OCI-LY3 (cell line): ENCODE data around the gene SIGMAR1.

Source experiments
- H2AFZ ChIP-seq: fragments of 200-600, 300-600 bp; shearing (Covaris generic); 2 replicates; pipeline ENCODE4 v1.6.0; 2014; ENCODE audit warnings: antibody characterized with exemption, low read depth, low read length
- H3K27ac ChIP-seq: fragments of 200-600, 300-600 bp; sonication (generic); 2 replicates; pipeline ENCODE4 v1.5.1; 2014; ENCODE audit warnings: mild to moderate bottlenecking, low read length, moderate library complexity, mixed read lengths
- H3K27me3 ChIP-seq: fragments of 200-600, 300-600 bp; sonication (generic); 2 replicates; pipeline ENCODE4 v1.6.1; 2014; ENCODE audit warnings: low read depth, low read length, mixed read lengths
- H3K36me3 ChIP-seq: fragments of 200-600, 300-600 bp; sonication (generic); replicated peaks from 2 replicates; pipeline ENCODE3; 2014; ENCODE audit warnings: low read depth, low read length, mixed read lengths
- H3K4me1 ChIP-seq: fragments of 300-600, 200-600 bp; sonication (generic); 2 replicates; pipeline ENCODE4 v1.6.1; 2014; ENCODE audit warnings: low read length, mixed read lengths
- H3K4me2 ChIP-seq: fragments of 200-600, 300-600 bp; sonication (generic); 2 replicates; pipeline ENCODE4 v1.6.1; 2014; ENCODE audit warnings: low read length, mixed read lengths
- H3K4me3 ChIP-seq: fragments of 300-600, 200-600 bp; sonication (generic); 2 replicates; pipeline ENCODE4 v1.5.1; 2014; ENCODE audit warnings: antibody characterized with exemption, mild to moderate bottlenecking, low read length, moderate library complexity
- H3K79me2 ChIP-seq: fragments of 300-600, 200-600 bp; shearing (Covaris generic); 2 replicates; pipeline ENCODE4 v1.6.1; 2014; ENCODE audit warnings: mild to moderate bottlenecking, low read length, mixed read lengths
- H3K9ac ChIP-seq: fragments of 300-600, 200-600 bp; shearing (Covaris generic); 2 replicates; pipeline ENCODE4 v1.6.0; 2014; ENCODE audit warnings: mild to moderate bottlenecking, low read length, moderate library complexity
- H3K9me3 ChIP-seq: fragments of 200-600, 300-600 bp; shearing (Covaris generic); 2 replicates; pipeline ENCODE4 v1.6.1; 2014; ENCODE audit warnings: low read length, mixed read lengths; ENCODE audit not compliant: insufficient read depth
- H4K20me1 ChIP-seq: fragments of 200-600, 300-600 bp; sonication (generic); 2 replicates; pipeline ENCODE4 v1.6.1; 2016; ENCODE audit warnings: low read length, mixed read lengths; ENCODE audit not compliant: insufficient read depth
- CTCF ChIP-seq: fragments of 200-600, 300-600 bp; sonication (generic); IDR thresholded peaks from 2 replicates; pipeline ENCODE4 v1.5.1; 2014; ENCODE audit warnings: antibody characterized with exemption, low read length, low read depth
- EZH2phosphoT487 ChIP-seq: fragments of 200-600 bp; shearing (Covaris generic); IDR thresholded peaks from 2 replicates; pipeline ENCODE4 v1.6.1; 2018; ENCODE audit warnings: antibody characterized with exemption, mixed run types, low read depth

Gene SIGMAR1

DNA sequence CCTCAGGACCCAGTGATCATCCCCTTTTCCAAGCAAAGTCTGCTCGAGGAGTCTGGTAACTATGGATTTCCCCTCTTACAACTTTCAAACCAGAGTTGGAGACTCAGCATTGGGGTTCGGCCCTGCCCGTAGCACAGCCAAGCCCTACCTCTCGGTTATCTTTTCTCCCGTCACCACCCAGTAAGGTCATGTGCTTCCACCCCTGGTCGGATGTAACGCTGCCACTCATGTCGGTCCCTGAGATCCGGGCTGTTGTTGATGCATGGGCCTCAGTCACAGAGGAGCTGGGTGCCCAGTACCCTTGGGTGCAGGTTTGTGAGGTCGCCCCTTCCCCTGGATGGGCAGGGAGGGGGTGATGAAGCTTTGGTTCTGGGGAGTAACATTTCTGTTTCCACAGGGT lies 10.1 kb upstream of the SIGMAR1 start:
- no peak for TF ChIP-seq CTCF
- TF ChIP-seq EZH2phosphoT487: no peak
- Histone ChIP-seq H3K79me2 (peaks cover 13% of the 10 kb centered on the region), H3K4me1 (peaks cover 13% of the 10 kb centered on the region), H3K4me2 (peak overlapping the region; percentile 89), H3K36me3 (peaks cover 19% of the 10 kb centered on the region), H4K20me1 (peaks cover 3% of the 10 kb centered on the region; the same call in 1 of the 2 replicates), H3K4me3 (peak overlapping the region; percentile 96), H3K27ac (no peak overlapping the region), H2AFZ (no peak overlapping the region), H3K27me3 (no peaks in the 10 kb centered on the region), H3K9me3 (no peaks in the 10 kb centered on the region), H3K9ac (peak overlapping the region; percentile 92; the same call in 1 of the 2 replicates)

GRCh38 chr9:34647084-34647403 lies 9.5 kb upstream of the SIGMAR1 start:
- Histone ChIP-seq H3K36me3 (peaks cover 19% of the 10 kb centered on the region), H2AFZ (no peak overlapping the region), H3K4me1 (peaks cover 13% of the 10 kb centered on the region), H3K4me3 (peak overlapping the region; percentile 96), H3K27ac (peak overlapping the region; percentile 49; the same call in 1 of the 2 replicates), H3K9me3 (no peaks in the 10 kb centered on the region), H3K79me2 (peaks cover 13% of the 10 kb centered on the region), H3K27me3 (no peaks in the 10 kb centered on the region), H3K9ac (peak overlapping the region; percentile 92), H3K4me2 (peak overlapping the region; percentile 89), H4K20me1 (peaks cover 3% of the 10 kb centered on the region; the same call in 1 of the 2 replicates)
- TF ChIP-seq EZH2phosphoT487 (no peak), CTCF (no peak)

DNA sequence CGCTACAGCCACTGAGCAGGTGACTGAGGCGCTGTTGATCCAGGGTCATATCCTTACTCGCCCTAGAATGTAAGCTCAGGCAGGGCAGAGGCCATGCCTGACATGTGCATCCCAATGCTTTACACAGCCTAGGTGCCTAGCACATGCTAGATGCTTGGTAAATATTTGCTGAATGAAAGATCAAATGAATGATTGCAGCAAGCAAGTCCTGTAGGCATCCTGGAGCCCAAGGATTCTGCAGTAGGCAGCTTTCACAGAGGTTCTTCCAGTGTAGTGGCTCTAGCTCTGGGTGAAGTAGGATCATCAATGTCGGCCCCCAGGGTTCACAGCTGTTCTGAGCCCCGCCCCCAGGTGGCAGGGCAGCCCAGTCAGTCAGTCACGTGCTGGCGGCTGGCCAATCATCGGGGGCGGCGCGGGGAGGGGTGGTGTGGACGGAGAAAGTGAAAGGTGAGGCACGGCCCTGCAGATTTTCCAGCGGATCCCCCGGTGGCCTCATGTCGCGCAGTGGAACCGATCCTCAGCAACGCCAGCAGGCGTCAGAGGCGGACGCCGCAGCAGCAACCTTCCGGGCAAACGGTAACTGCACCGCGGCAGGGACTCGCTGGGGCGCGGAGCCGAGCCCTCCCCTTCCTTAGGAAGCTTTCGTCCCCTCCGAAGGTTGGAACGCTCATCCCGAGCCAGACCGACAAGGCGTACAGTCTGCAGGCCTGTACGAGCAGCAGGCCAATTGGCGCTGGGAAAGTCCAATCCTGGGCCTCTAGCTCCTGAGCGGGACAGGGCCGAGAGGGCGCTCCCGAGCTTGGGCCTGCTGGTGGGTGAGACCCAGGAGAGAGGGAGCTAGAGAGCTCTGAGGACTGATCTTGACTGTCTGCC lies 8.9 kb upstream of the SIGMAR1 start, which contains the start of gene GALT:
TSS of gene GALT (plus strand) at position 465 of the 873 bp plus-strand sequence. CDS start at position 495, 30 bp downstream.
- TF ChIP-seq CTCF (peak; percentile 62), EZH2phosphoT487 (no peak)
- H2AFZ ChIP-seq: peak within 1 kb of the TSS; percentile 96

DNA sequence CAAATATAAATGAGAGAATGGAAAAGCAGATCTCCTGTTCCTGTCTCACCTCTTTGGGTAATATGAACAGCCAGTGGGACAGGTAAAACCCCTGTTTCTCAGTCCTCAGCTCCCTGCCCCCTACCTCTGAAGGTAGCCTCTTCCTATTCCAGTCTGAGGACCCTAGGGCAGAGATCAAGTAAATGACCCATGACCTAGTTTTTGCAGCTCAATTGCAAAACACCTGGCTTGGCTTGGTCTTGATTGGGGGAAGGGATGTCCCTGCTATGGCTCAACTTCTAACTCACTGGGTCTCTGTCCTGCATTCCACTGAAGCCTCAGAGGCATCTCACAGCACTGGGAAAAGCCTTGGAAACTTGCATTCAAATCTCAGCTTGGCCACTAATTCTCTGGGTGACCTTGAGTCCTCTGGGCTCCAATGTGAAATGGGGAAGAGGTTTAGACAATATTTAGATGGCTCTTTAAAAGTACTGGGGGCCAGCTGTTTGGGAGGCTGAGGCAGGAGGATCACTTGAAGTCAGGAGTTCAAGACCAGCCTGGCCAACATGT lies 7.3 kb upstream of the SIGMAR1 start:
- TF ChIP-seq EZH2phosphoT487: no peak
- no peak overlapping the region for H3K9ac ChIP-seq
- no peak overlapping the region for H3K4me2 ChIP-seq
- H3K79me2 ChIP-seq: peaks cover 13% of the 10 kb centered on the region
- peaks cover 3% of the 10 kb centered on the region; the same call in 1 of the 2 replicates for H4K20me1 ChIP-seq
- no peaks in the 10 kb centered on the region for H3K9me3 ChIP-seq
- peaks cover 13% of the 10 kb centered on the region for H3K4me1 ChIP-seq
- no peaks in the 10 kb centered on the region for H3K27me3 ChIP-seq
- no peak overlapping the region for H2AFZ ChIP-seq
- no peak overlapping the region for H3K27ac ChIP-seq
- no peak overlapping the region for H3K4me3 ChIP-seq
- H3K36me3 ChIP-seq: peaks cover 17% of the 10 kb centered on the region

More for the DNA sequence above, 8.9 kb upstream of the SIGMAR1 start, which contains the start of gene GALT:
- Histone ChIP-seq H3K27me3 (no peaks in the 10 kb centered on the region), H3K9ac (peak within 1 kb of the TSS; percentile 92), H3K4me3 (peak within 1 kb of the TSS; percentile 96), H3K4me2 (peak within 1 kb of the TSS; percentile 89), H3K27ac (peak within 1 kb of the TSS; percentile 49), H3K4me1 (peaks cover 13% of the 10 kb centered on the region), H3K9me3 (no peaks in the 10 kb centered on the region), H3K36me3 (peaks cover 19% of the 10 kb centered on the region), H3K79me2 (peaks cover 13% of the 10 kb centered on the region), H4K20me1 (peaks cover 3% of the 10 kb centered on the region; the same call in 1 of the 2 replicates)
